ENCODE results near the gene SKIC8.

Gene SKIC8

GRCh38 chr15:78314181-78314581, 14.8 kb upstream of the SKIC8 start:
- no peak overlapping the region for H2AFZ ChIP-seq (ENCODE audit: low read length)
- DNase-seq: no peak
- H3K79me2 ChIP-seq (ENCODE audit: low read length): no peaks in the 10 kb centered on the region
- no peaks in the 10 kb centered on the region for H3K4me1 ChIP-seq (ENCODE audit: low read length)
- no peak overlapping the region for H3K9ac ChIP-seq (ENCODE audit: low read length)
- H3K9me2 ChIP-seq (replicated peaks; ENCODE audit: insufficient read depth, low read length): no peaks in the 10 kb centered on the region
- no peaks in the 10 kb centered on the region for H3K36me3 ChIP-seq (replicated peaks; ENCODE audit: insufficient read depth, low read length)
- no peak overlapping the region for H3K4me3 ChIP-seq (ENCODE audit: low read length)
- H3F3A ChIP-seq (ENCODE audit: insufficient read depth, low read length): no peaks in the 10 kb centered on the region
- H3K9me3 ChIP-seq (replicated peaks; ENCODE audit: insufficient read depth, low read length): no peaks in the 10 kb centered on the region
- no peaks in the 10 kb centered on the region for H3K27me3 ChIP-seq (replicated peaks; ENCODE audit: insufficient read depth, low read length)
- TF ChIP-seq EZH2phosphoT487 (IDR thresholded peaks at IDR 0.05; ENCODE audit: low read length) (no peak), CTCF (IDR thresholded peaks at IDR 0.05; ENCODE audit: low read length) (no peak), EZH2 (optimal IDR thresholded peaks at IDR 0.05; ENCODE audit: low read depth, low read length) (no peak)
- no peaks in the 10 kb centered on the region for H4K20me1 ChIP-seq (ENCODE audit: insufficient read depth, low read length)
- H3K27ac ChIP-seq (ENCODE audit: low read length): no peak overlapping the region
- H3K4me2 ChIP-seq (ENCODE audit: low read depth, low read length): no peak overlapping the region

- Histone ChIP-seq H3K79me2 (ENCODE audit: low read length) (no peaks in the 10 kb centered on the region), H3K9me3 (replicated peaks; ENCODE audit: insufficient read depth, low read length) (no peaks in the 10 kb centered on the region), H4K20me1 (ENCODE audit: insufficient read depth, low read length) (no peaks in the 10 kb centered on the region), H3K27me3 (replicated peaks; ENCODE audit: insufficient read depth, low read length) (no peaks in the 10 kb centered on the region), H3K4me1 (ENCODE audit: low read length) (no peaks in the 10 kb centered on the region), H3K27ac (ENCODE audit: low read length) (no peak overlapping the region), H3K9me2 (replicated peaks; ENCODE audit: insufficient read depth, low read length) (no peaks in the 10 kb centered on the region), H3F3A (ENCODE audit: insufficient read depth, low read length) (no peaks in the 10 kb centered on the region), H3K36me3 (replicated peaks; ENCODE audit: insufficient read depth, low read length) (no peaks in the 10 kb centered on the region), H3K4me2 (ENCODE audit: low read depth, low read length) (no peak overlapping the region), H3K9ac (ENCODE audit: low read length) (no peak overlapping the region), H3K4me3 (ENCODE audit: low read length) (no peak overlapping the region), H2AFZ (ENCODE audit: low read length) (no peak overlapping the region)
- no peak for DNase-seq
- TF ChIP-seq EZH2 (optimal IDR thresholded peaks at IDR 0.05; ENCODE audit: low read depth, low read length): no peak
- no peak for TF ChIP-seq CTCF (IDR thresholded peaks at IDR 0.05; ENCODE audit: low read length)
- no peak for TF ChIP-seq EZH2phosphoT487 (IDR thresholded peaks at IDR 0.05; ENCODE audit: low read length)
These were observed 14.0 kb upstream of the SKIC8 start for GRCh38 chr15:78313383-78313782.

GRCh38 chr15:78312957-78313356, 13.5 kb upstream of the SKIC8 start:
- no peak for DNase-seq
- H4K20me1 ChIP-seq (ENCODE audit: insufficient read depth, low read length): no peaks in the 10 kb centered on the region
- H3K9me2 ChIP-seq (replicated peaks; ENCODE audit: insufficient read depth, low read length): no peaks in the 10 kb centered on the region
- H3K4me1 ChIP-seq (ENCODE audit: low read length): no peaks in the 10 kb centered on the region
- H3K4me2 ChIP-seq (ENCODE audit: low read depth, low read length): no peak overlapping the region
- no peak overlapping the region for H3K4me3 ChIP-seq (ENCODE audit: low read length)
- no peaks in the 10 kb centered on the region for H3K27me3 ChIP-seq (replicated peaks; ENCODE audit: insufficient read depth, low read length)
- no peaks in the 10 kb centered on the region for H3K79me2 ChIP-seq (ENCODE audit: low read length)
- no peak overlapping the region for H3K27ac ChIP-seq (ENCODE audit: low read length)
- H2AFZ ChIP-seq (ENCODE audit: low read length): no peak overlapping the region
- H3K9me3 ChIP-seq (replicated peaks; ENCODE audit: insufficient read depth, low read length): no peaks in the 10 kb centered on the region
- no peaks in the 10 kb centered on the region for H3F3A ChIP-seq (ENCODE audit: insufficient read depth, low read length)
- H3K9ac ChIP-seq (ENCODE audit: low read length): no peak overlapping the region
- no peaks in the 10 kb centered on the region for H3K36me3 ChIP-seq (replicated peaks; ENCODE audit: insufficient read depth, low read length)
- TF ChIP-seq CTCF (IDR thresholded peaks at IDR 0.05; ENCODE audit: low read length) (no peak), EZH2phosphoT487 (IDR thresholded peaks at IDR 0.05; ENCODE audit: low read length) (no peak), EZH2 (optimal IDR thresholded peaks at IDR 0.05; ENCODE audit: low read depth, low read length) (no peak)

Measured in MM.1S (cell line).